GM10847 (cell line): ENCODE results near the gene PTPRZ1.

ENCODE experiments used
- POLR2A ChIP-seq: IDR thresholded peaks from 2 replicates; pipeline ENCODE4 v1.6.1; 2011; ENCODE audit not compliant: insufficient read length; ENCODE audit errors: extremely low read depth

The PTPRZ1 gene

DNA sequence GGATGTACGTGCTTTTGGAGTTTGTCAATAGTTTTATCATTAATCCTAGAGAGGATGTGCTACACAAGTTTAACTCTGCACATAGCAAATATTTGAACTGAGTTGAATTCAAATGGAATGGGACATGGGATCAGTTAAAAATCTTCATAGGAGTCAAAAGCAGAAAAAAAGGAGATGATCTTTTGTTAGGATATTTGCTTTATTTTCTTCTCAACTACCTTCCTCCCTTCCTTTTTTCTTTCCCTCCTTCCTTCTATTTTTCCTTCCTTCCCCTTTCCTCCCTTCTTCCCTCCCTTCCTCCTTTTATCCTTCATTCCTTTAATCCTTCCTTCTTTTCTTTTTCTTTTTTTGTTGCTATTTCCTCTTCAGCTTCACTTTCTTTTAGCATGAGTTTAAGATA lies 6.6 kb downstream of the PTPRZ1 start:
- no peak for TF ChIP-seq POLR2A

DNA sequence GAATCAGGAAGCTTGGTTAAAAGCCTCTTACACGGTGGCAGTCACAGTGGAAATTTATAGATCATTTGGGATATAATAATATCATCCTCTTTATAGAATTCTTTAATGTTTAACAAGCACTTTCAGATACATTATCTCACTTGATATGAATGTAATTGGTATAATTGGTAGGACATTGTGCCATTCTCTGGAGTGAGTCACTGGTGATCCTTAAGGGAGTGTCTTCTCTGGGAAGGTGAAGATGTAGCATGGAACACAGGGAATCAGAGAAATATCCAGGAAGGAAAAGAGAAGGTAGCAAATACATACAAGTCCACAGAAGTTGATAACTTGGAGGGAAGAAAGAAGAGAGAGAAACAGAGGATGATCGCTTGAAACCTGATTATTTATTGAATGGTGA lies 9.8 kb downstream of the PTPRZ1 start:
- TF ChIP-seq POLR2A, result no peak

DNA sequence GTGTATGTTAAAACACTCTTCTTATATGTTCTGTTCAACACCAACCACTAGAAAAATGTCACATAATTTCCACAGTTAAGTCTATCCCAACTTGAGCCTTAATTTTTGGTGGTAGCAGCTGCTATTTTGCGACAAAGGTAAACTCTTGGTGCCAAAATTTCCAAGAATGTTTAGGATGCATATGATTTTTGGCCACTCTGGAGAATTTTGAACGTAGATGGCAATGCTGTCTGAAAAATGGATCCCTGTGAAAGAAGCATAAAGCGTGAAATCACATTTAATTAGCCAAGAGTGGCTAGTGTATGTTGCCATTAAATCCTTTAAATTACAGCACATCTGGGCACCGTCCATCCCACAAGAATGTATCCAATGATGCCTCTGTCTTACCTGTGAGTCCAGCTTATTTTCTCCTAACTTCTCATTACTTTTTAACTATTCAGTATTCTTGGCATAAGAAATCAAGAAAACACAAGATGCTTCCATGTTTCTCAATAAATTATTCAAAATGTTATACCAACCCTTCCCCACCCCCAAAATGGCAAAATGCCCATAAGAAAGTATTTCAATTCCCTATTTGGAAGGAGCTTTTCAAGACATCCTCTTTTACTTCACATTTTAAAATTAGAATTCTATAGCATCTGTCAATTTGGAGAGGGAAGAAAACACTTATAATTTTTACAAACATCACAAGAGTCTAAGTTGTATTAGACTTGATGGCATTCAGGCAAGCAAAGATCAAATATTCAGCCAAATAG lies 12.4 kb downstream of the PTPRZ1 start:
- TF ChIP-seq POLR2A, result no peak

DNA sequence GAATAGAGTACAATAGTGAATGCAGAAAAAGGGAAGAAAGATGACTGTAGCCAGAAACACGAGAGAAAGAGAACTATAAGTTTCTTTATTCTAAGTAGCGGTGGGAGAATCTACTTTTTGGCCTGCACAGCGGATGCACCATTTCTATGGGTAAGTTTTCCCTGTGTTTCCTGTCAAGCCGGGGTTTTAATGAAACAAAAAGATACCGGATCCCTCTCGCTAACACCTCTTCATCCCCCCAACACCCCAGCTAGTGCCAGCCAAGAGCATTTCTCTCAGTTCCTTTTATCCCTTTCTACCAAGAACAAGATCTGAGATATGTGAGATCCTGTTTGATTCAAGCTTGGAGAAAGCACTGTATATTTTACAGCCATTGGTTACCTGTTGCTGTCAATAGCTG lies 14.7 kb downstream of the PTPRZ1 start:
- TF ChIP-seq POLR2A, result no peak

DNA sequence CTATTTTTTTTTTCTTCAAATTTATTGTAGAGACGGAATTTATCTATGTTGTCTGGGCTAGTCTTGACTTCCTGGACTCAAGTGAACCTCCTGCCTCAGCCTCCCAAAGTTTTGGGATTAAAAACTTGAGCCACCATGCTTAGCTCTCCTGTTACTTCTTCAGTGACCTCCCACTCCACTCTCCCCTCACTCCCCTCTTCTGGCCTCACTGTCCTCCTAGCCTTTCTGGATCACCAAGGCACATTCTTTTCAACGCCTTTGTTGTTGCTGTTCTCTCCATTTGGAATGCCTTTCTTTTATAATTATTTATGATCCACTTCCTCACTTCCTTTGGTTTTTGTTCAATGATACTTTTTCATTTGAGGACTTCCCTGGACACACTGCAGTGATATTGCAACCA lies 17.9 kb downstream of the PTPRZ1 start:
- TF ChIP-seq POLR2A, result no peak

DNA sequence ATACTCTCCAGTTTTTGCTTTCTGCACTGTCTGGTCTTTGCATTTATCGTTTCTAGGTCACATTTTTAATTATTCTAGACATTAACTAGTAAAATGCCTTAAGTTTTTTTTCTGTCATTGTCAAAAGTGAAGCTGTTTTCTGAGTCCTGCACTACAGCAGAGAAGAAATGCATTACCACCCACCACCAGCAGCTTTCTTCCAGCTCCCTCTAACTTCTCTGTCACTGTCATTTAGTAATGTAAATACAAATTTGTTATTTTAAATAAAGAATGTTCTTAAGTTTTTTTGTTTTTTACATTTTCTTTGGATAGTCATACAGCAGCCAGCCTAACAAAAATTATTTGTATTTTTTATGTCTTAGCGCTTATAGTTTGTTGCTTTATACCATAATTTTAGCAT lies 18.8 kb downstream of the PTPRZ1 start:
- TF ChIP-seq POLR2A, result no peak

DNA sequence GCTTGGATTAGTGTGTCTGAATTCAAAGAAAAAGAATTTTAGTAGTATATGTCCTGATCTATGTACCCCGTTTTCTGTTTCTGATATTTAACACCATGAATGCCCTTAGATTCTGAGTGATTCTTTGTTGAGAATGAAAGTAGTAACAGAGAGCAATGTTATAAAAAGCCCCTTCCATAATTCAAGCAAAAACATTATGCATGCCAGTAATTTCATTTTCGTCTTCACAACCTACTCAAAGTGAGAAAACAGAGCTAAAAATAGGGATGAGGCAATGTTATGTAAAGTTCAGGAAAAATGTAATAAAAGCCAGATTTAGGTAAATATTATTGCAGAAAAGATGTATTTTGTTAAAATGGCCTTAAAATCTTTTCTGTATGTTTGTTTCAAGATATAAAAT lies 28.1 kb downstream of the PTPRZ1 start:
- no peak for TF ChIP-seq POLR2A

DNA sequence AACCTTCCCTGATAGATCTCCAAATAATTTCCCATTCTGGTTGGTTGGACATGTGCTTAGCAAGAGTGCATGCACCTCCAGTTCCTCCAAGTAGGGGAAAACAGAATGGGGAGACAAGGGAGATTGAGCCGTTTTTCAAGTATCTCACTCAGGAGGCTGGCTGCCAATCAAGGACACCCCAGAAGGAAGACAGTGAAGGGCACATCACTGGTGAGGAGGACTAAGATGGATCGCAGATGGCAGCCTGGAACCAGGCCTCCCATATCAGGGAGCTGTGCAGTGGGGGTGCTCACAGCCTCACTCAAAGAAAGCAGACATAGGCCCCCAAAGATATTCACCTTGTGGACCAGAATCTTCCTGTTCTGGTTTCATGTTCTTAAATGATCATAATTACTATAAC lies 31.2 kb downstream of the PTPRZ1 start:
- TF ChIP-seq POLR2A, result no peak

DNA sequence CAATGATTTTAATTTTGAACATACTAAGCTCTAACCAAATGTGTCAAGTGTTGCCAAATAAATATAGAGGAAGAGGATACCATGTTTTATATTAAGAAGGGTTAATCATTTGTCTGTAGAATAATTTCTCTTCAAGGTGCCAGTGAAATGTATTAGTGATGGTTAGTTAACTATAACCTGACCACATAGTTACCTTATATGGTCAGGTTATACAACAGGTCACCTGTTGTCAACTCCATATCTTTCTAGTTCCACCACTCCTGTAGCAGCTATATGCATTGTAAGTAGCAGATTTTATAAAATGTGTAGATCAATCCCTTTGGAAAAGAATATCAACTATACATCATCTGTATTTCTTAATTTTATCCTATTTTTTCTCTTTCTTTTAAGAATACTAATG lies 35.1 kb downstream of the PTPRZ1 start:
- no peak for TF ChIP-seq POLR2A

DNA sequence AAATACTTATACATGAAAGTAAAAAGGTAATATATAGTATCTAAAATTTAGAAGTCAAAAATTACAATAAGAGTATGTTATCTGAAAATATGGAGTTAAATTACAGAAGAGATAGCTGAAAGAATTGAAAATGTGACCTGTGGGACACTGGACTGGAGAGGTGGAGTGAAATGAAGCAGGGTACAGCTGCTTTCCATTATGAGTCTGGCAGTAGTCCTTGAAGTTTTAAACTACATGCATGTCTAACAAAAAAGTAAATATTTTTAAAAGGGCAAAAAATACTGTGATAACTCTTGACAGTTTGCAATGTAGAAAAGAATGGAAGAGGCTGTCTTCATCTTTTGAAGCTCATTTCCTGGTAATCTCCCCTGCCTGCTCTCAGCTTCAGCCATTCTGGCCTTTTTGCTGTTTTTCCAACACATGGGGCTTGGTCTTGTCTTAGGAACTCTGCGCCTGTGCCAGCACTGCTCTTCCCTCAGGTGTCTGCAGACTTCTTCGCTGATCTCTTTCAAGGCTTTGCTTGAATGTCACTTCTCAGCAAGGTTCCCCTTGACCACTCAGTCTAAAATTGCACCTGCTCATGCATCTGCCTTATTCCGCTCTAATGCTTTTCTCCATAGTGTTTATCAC lies 36.9 kb downstream of the PTPRZ1 start:
- no peak for TF ChIP-seq POLR2A

DNA sequence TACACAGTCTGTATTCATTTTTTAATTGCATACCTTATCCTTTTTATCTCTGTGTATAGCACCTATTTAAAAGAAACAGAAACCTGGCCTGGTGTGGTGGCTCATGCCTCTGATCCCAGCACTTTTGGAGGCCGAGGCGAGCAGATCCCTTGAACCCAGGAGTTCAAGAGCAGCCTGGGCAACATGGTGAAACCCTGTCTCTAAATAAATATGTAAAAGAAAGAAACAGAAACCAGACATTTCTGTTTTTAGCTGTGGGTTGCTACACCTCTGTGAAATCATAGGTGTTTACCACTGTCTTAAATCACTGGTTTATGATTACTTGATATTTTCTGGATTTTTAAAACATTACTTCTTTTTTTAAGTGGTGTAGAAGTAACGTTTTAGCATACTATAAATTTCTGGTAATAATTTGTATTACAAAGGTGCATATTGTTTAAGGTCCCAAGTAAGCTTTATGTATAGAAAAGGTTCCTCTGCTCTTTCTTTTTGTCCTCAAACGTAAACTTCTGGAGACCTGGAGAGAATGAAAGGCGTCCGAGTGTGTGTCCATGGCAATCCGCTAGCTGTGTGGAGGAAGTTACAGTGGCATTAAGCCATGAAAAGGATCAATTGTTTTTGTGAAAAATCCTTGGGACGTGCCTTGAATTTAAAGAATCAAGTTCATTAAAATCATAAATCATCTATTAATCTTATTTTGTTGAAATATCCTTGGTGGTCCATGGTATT lies 41.1 kb downstream of the PTPRZ1 start:
- TF ChIP-seq POLR2A, result no peak

DNA sequence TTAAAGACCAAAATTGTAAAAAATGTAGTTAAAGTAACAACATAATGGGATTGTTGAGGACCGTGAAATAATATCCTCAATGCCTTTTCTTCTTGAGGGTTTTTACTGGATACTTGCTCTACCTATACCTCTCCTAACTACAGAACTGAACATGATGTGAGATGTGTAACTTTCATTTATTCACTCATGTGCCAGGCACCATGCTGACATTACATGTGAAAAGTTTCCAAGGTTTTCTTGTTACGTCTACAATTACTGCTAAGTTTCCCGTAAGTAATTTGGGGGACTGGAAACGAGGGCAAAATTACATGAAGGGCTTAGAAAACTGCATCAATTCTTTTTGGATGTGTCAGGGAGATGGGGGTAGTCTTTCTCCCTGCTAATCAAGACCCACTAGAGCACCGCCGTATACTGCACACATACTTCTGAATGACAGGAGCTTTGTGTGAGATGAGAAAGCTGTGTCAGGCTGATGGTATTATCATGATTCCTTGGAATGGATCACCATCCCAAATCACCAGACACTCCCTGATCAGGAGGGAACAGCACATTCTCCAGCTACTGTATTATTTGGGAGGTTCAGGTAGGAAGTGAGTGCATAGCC lies 41.8 kb downstream of the PTPRZ1 start:
- no peak for TF ChIP-seq POLR2A

DNA sequence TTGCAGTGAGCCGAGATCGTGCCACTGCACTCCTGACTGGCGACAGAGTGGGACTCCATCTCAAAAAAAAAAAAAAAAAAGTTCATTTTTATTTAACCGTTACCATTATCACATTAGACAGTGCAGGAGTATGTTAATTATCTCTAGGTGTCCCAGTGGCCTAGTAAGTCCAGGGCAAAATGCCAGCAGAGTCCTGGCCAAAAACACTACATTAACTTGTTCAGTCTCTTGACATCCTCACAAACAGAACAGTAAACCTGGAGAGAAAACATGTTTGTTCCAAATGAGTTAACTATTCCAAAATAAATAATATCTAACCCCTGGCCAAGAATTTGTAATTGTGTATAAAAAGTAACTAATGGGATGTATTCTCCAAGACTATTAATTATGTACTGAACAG lies 43.2 kb downstream of the PTPRZ1 start:
- TF ChIP-seq POLR2A, result no peak

DNA sequence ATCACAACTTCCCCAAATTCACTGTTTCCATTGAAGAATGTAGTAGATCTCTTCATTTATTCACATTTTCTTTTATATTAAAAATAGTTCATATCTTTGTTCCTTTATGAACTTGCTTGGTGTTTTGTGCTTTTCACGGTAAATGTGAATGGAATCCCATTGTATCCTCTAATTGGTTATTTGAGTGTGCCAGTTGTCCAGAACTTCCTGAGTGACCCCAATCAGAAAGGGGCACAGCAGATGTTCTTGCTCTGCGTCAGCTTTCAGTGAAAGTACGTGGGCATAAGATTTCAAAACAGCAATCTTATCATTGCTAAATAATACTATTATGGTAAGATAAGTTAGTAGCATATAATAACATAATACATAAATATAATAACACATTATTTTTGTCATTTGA lies 47.0 kb downstream of the PTPRZ1 start:
- no peak for TF ChIP-seq POLR2A

DNA sequence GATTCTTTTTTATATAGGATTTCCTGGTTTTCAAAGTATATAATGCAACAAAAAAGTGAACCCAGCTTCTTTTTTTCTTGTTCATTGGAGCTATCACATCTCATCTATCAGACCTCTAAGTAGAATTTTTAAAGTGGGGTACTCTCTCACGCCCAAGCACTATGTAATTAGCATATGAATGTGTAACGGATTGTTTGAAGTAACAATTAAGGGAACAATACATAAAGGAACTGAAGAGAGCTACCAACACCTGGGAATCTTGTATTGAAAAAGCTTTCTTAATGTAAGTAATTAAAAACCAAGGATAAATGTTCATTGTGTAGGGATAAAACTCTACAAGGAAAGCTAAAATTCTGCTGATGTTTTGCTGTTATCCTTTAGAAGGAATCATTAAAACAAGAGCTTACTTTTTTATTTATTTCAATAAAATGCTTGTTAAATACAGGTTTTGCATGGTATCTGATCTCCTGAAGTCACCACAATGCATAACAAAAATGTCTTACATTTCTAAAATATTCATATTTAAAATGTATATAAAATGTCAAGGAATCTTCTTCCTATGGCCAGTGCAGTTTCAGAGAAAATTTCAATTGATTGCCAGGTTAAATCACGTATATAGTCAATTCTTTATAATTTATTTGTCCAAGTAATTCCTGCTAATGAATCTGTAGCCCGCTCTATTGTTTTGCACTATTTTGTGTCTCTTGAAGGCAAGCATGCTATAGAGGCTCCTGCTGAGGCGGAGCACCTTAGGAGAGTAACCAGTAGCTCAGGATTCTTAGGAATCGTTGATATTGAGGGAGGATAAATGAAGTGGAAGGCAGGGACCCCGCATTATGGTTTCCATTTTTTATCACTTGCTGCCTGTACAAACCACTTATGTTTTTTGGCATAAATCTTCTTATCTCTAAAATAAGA lies 51.6 kb downstream of the PTPRZ1 start:
- no peak for TF ChIP-seq POLR2A
